ENCODE data around the gene CCNL2. TPM values are rescaled to one million over a fixed set of nuclear protein-coding genes. Genes with fewer than 3 reads are reported as not detected.

The CCNL2 gene
- total and polyA plus RNA-seq, 2 of the 13 experiments (the other 11 are each of a cell fraction or from before 2014, with no cell fraction given), result 105 to 340 TPM

GRCh38 chr1:1359664-1360468, 39.3 kb downstream of the CCNL2 start (continued):
- TF ChIP-seq ELF1 (CRISPR knock-in tag; IDR thresholded peaks at IDR 0.05) (no peak; the same call in 1 of the 2 replicates), HMG20A (CRISPR knock-in tag; IDR thresholded peaks at IDR 0.05; ENCODE audit: borderline replicate concordance) (peak; percentile 34; the same call in 1 of the 2 replicates), SMARCC2 (IDR thresholded peaks at IDR 0.05) (no peak), SP140L (CRISPR knock-in tag; IDR thresholded peaks at IDR 0.05; ENCODE audit: borderline replicate concordance) (no peak), GLI4 (CRISPR knock-in tag; IDR thresholded peaks at IDR 0.05; ENCODE audit: borderline replicate concordance) (no peak), ZKSCAN5 (CRISPR knock-in tag; IDR thresholded peaks at IDR 0.05) (no peak), ZNF3 (CRISPR knock-in tag; IDR thresholded peaks at IDR 0.05) (no peak), POGK (CRISPR knock-in tag; conservative IDR thresholded peaks at IDR 0.05) (no peak), GMEB2 (CRISPR knock-in tag; IDR thresholded peaks at IDR 0.05; ENCODE audit: low read depth) (no peak), SP4 (CRISPR knock-in tag; IDR thresholded peaks at IDR 0.05) (no peak), ZMYM2 (CRISPR knock-in tag; IDR thresholded peaks at IDR 0.05) (no peak), MATR3 (CRISPR knock-in tag; IDR thresholded peaks at IDR 0.05) (no peak), ZNF484 (CRISPR knock-in tag; IDR thresholded peaks at IDR 0.05; ENCODE audit: borderline replicate concordance, low read depth) (no peak), ZNF292 (CRISPR knock-in tag; IDR thresholded peaks at IDR 0.05; ENCODE audit: borderline replicate concordance, low read depth) (no peak), TARDBP (CRISPR knock-in tag; IDR thresholded peaks at IDR 0.05) (peak; percentile 70), NKX3-1 (CRISPR knock-in tag; IDR thresholded peaks at IDR 0.05) (no peak), XRCC5 (optimal IDR thresholded peaks at IDR 0.05; ENCODE audit: low read length) (no peak), CBX1 (IDR thresholded peaks at IDR 0.05; ENCODE audit: low read depth) (no peak), U2AF2 (IDR thresholded peaks at IDR 0.05; ENCODE audit: low read depth, low read length) (no peak), MAFG (CRISPR knock-in tag; IDR thresholded peaks at IDR 0.05) (no peak), ESRRA (CRISPR knock-in tag; IDR thresholded peaks at IDR 0.05; ENCODE audit: low read depth) (no peak), ETV5 (CRISPR knock-in tag; IDR thresholded peaks at IDR 0.05; ENCODE audit: borderline replicate concordance) (peak; percentile 11; the same call in 1 of the 2 replicates), MED1 (CRISPR knock-in tag; IDR thresholded peaks at IDR 0.05) (peak; percentile 70), MTA1 (CRISPR knock-in tag; IDR thresholded peaks at IDR 0.05; ENCODE audit: borderline replicate concordance) (peak; percentile 83; the same call in 1 of the 2 replicates)
- TF ChIP-seq, protein P1, sequence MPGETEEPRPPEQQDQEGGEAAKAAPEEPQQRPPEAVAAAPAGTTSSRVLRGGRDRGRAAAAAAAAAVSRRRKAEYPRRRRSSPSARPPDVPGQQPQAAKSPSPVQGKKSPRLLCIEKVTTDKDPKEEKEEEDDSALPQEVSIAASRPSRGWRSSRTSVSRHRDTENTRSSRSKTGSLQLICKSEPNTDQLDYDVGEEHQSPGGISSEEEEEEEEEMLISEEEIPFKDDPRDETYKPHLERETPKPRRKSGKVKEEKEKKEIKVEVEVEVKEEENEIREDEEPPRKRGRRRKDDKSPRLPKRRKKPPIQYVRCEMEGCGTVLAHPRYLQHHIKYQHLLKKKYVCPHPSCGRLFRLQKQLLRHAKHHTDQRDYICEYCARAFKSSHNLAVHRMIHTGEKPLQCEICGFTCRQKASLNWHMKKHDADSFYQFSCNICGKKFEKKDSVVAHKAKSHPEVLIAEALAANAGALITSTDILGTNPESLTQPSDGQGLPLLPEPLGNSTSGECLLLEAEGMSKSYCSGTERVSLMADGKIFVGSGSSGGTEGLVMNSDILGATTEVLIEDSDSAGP (CRISPR knock-in tag; IDR thresholded peaks at IDR 0.05; ENCODE audit: borderline replicate concordance), result peak; percentile 64; the same call in 1 of the 2 replicates
